ENCODE data around the gene OR6T1.

- TF ChIP-seq POLR2A (IDR thresholded peaks at IDR 0.05; ENCODE audit: low read length) (no peak), GATA1 (IDR thresholded peaks at IDR 0.05; ENCODE audit: low read depth, low read length) (no peak)
Measured at GRCh38 chr11:123973816-123974215, 30.2 kb upstream of the OR6T1 start.
